MM.1S (cell line): ENCODE measurements around the gene APEH.

Source experiments
- DNase-seq: peaks from one replicate; pipeline ENCODE4 v3.0.0-alpha.2; 2015
- H2AFZ ChIP-seq: fragments of 300-600 bp; sonication (generic); 2 replicates; pipeline ENCODE4 v1.6.0; 2016; ENCODE audit warnings: antibody characterized with exemption, low read length
- H3F3A ChIP-seq: fragments of 300-600 bp; sonication (generic); 2 replicates; pipeline ENCODE4 v1.6.1; 2016; ENCODE audit warnings: mild to moderate bottlenecking, antibody characterized with exemption, low read length, moderate library complexity, mixed read lengths; ENCODE audit not compliant: insufficient read depth
- H3K27ac ChIP-seq: fragments of 300-600 bp; sonication (generic); 2 replicates; pipeline ENCODE4 v1.5.1; 2016; ENCODE audit warnings: mild to moderate bottlenecking, low read length
- H3K27me3 ChIP-seq: fragments of 300-600 bp; sonication (generic); replicated peaks from 2 replicates; pipeline ENCODE4 v1.6.0; 2016; ENCODE audit warnings: low read length; ENCODE audit not compliant: insufficient read depth
- H3K36me3 ChIP-seq: fragments of 300-600 bp; sonication (generic); replicated peaks from 2 replicates; pipeline ENCODE4 v1.6.1; 2016; ENCODE audit warnings: mild to moderate bottlenecking, low read length, mixed read lengths; ENCODE audit not compliant: insufficient read depth
- H3K4me1 ChIP-seq: fragments of 300-600 bp; sonication (generic); 2 replicates; pipeline ENCODE4 v1.6.1; 2016; ENCODE audit warnings: low read length, mixed read lengths
- H3K4me2 ChIP-seq: fragments of 300-600 bp; sonication (generic); 2 replicates; pipeline ENCODE4 v1.6.0; 2016; ENCODE audit warnings: low read depth, low read length
- H3K4me3 ChIP-seq: fragments of 300-600 bp; sonication (generic); 2 replicates; pipeline ENCODE4 v1.5.1; 2016; ENCODE audit warnings: low read length, mixed read lengths
- H3K79me2 ChIP-seq: fragments of 300-600 bp; sonication (generic); 2 replicates; pipeline ENCODE4 v1.6.1; 2016; ENCODE audit warnings: mixed run types, low read length, mixed read lengths
- H3K9ac ChIP-seq: fragments of 300-600 bp; sonication (generic); 2 replicates; pipeline ENCODE4 v1.6.1; 2016; ENCODE audit warnings: low read length, mixed read lengths
- H3K9me2 ChIP-seq: fragments of 300-600 bp; sonication (generic); replicated peaks from 2 replicates; pipeline ENCODE4 v1.6.1; 2016; ENCODE audit warnings: mild to moderate bottlenecking, low read length, mixed read lengths; ENCODE audit not compliant: insufficient read depth
- H3K9me3 ChIP-seq: fragments of 300-600 bp; sonication (generic); replicated peaks from 2 replicates; pipeline ENCODE4 v1.6.1; 2016; ENCODE audit warnings: mild to moderate bottlenecking, low read length, mixed read lengths; ENCODE audit not compliant: insufficient read depth
- H4K20me1 ChIP-seq: fragments of 300-600 bp; sonication (generic); 2 replicates; pipeline ENCODE4 v1.6.1; 2016; ENCODE audit warnings: mild to moderate bottlenecking, low read length, moderate library complexity, mixed read lengths; ENCODE audit not compliant: insufficient read depth
- CTCF ChIP-seq: fragments of 300-600 bp; sonication (generic); IDR thresholded peaks from 2 replicates; pipeline ENCODE4 v1.5.1; 2016; ENCODE audit warnings: antibody characterized with exemption, low read length, mixed read lengths
- EZH2 ChIP-seq: fragments of 300-600 bp; sonication (generic); optimal IDR thresholded peaks from 2 replicates; pipeline ENCODE3; 2017; ENCODE audit warnings: low read depth, mild to moderate bottlenecking, antibody characterized with exemption, low read length, mixed read lengths
- EZH2phosphoT487 ChIP-seq: fragments of 300-600 bp; sonication (generic); IDR thresholded peaks from 2 replicates; pipeline ENCODE4 v1.6.1; 2018; ENCODE audit warnings: antibody characterized with exemption, low read length

The APEH gene

GRCh38 chr3:49673121-49673714 is 933 bp upstream of the APEH start:
- Histone ChIP-seq H3K9me3 (no peaks in the 10 kb centered on the region), H3K27me3 (no peaks in the 10 kb centered on the region), H3K4me1 (0 out of 2 replicates have a peak, but pooled peaks cover 3% of the 10 kb centered on the region), H3K4me2 (peak overlapping the region; percentile 99), H3K9ac (peak overlapping the region; percentile 89), H3K79me2 (peaks cover 31% of the 10 kb centered on the region), H4K20me1 (no peaks in the 10 kb centered on the region), H3K27ac (peak overlapping the region; percentile 85), H2AFZ (peak overlapping the region; percentile 81), H3K4me3 (peak overlapping the region; percentile 96), H3K36me3 (no peaks in the 10 kb centered on the region), H3K9me2 (no peaks in the 10 kb centered on the region), H3F3A (0 out of 2 replicates have a peak, but pooled peaks cover 10% of the 10 kb centered on the region)
- peak; percentile 28 for DNase-seq
- TF ChIP-seq EZH2 (no peak), EZH2phosphoT487 (no peak), CTCF (no peak)

DNA sequence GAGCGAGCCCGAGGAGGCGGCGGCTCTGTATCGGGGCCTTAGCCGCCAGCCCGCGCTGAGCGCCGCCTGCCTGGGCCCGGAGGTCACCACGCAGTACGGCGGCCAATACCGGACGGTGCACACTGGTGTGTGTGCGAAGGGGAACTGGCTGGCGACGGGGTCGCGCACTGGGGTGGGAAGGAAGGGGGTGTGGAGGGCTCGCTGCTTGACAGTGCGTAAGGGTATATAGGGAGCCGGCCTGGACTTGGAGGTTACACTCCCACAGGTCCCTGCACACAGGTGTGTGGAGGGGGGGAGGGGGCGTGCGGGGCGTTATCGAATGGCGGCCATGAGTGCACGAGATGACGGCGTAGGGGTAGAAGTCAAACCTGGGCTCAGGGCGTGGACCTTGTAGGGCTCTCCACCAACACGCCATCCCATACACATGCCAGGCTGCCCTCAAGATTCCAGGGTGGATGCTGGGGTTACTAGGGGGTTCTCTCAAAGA is 389 bp downstream of the APEH start:
- Histone ChIP-seq H3K36me3 (no peaks in the 10 kb centered on the region), H3K4me1 (0 out of 2 replicates have a peak, but pooled peaks cover 3% of the 10 kb centered on the region), H3K9ac (peak overlapping the region; percentile 89), H4K20me1 (no peaks in the 10 kb centered on the region), H2AFZ (peak overlapping the region; percentile 81; the same call in 1 of the 2 replicates), H3K79me2 (peaks cover 31% of the 10 kb centered on the region), H3K9me3 (no peaks in the 10 kb centered on the region), H3K27ac (peak overlapping the region; percentile 85; the same call in 1 of the 2 replicates), H3K4me2 (peak overlapping the region; percentile 94), H3K4me3 (peak overlapping the region; percentile 96), H3K27me3 (no peaks in the 10 kb centered on the region), H3F3A (0 out of 2 replicates have a peak, but pooled peaks cover 10% of the 10 kb centered on the region), H3K9me2 (no peaks in the 10 kb centered on the region)
- TF ChIP-seq CTCF: no peak
- TF ChIP-seq EZH2phosphoT487: no peak
- TF ChIP-seq EZH2: no peak
- no peak for DNase-seq

- Histone ChIP-seq H3K9me2 (no peaks in the 10 kb centered on the region), H2AFZ (no peak overlapping the region), H3K27me3 (no peaks in the 10 kb centered on the region), H4K20me1 (no peaks in the 10 kb centered on the region), H3K4me3 (no peak overlapping the region), H3F3A (0 out of 2 replicates have a peak, but pooled peaks cover 10% of the 10 kb centered on the region), H3K9me3 (no peaks in the 10 kb centered on the region), H3K9ac (no peak overlapping the region), H3K4me2 (no peak overlapping the region), H3K4me1 (0 out of 2 replicates have a peak, but pooled peaks cover 3% of the 10 kb centered on the region), H3K27ac (no peak overlapping the region), H3K36me3 (no peaks in the 10 kb centered on the region), H3K79me2 (peaks cover 31% of the 10 kb centered on the region)
- DNase-seq: no peak
- no peak for TF ChIP-seq EZH2phosphoT487
- no peak for TF ChIP-seq CTCF
- no peak for TF ChIP-seq EZH2
Measured at GRCh38 chr3:49675912-49676311, 1.8 kb downstream of the APEH start.
